ENCODE measurements around the gene KIF3C.
"Not testable (repeated sequence)": the region's sequence is repeated elsewhere in the genome, so short reads cannot be mapped to it uniquely, and the experiment has no call there.

Gene KIF3C

DNA sequence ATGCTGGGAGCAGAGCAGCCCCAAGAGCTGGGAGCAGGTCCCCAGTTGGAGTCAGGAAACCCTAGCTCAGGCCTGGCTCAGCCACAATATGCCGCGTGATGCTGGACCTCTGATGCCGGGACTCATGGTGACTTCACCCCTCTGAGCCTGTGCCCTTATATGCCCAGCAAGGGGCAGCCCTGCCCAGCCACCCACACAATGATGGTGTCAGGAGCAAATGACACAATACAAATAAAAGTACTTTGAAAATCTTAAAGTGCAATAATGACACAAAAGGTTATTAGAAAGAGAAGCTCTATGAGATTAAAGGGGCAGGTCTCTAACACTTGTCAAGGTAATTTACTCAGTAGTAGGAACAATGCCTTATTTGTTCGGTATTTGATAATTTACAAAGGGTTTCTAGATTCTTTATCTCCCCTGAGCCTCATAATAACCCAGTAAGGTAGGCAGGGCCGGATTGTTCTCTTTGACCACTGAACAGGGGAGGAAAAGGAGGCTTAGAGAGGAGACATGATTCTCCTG is 18.3 kb upstream of the KIF3C start:
- Histone ChIP-seq H3K27me3 (ENCODE audit: control insufficient read depth, insufficient read depth, low read length) (no peaks in the 10 kb centered on the region), H3K36me3 (ENCODE audit: control insufficient read depth, insufficient read depth, low read length) (no peaks in the 10 kb centered on the region), H3K4me3 (ENCODE audit: low read depth, low read length) (no peak overlapping the region), H3K79me2 (no peaks in the 10 kb centered on the region), H3K4me2 (ENCODE audit: low read length) (no peak overlapping the region), H3K9me3 (ENCODE audit: control insufficient read depth, low read length) (no peaks in the 10 kb centered on the region), H2AFZ (peak overlapping the region; percentile 38), H3K9ac (no peak overlapping the region), H3K4me1 (peaks cover 16% of the 10 kb centered on the region), H3K27ac (no peak overlapping the region)
- TF ChIP-seq, protein P1, sequence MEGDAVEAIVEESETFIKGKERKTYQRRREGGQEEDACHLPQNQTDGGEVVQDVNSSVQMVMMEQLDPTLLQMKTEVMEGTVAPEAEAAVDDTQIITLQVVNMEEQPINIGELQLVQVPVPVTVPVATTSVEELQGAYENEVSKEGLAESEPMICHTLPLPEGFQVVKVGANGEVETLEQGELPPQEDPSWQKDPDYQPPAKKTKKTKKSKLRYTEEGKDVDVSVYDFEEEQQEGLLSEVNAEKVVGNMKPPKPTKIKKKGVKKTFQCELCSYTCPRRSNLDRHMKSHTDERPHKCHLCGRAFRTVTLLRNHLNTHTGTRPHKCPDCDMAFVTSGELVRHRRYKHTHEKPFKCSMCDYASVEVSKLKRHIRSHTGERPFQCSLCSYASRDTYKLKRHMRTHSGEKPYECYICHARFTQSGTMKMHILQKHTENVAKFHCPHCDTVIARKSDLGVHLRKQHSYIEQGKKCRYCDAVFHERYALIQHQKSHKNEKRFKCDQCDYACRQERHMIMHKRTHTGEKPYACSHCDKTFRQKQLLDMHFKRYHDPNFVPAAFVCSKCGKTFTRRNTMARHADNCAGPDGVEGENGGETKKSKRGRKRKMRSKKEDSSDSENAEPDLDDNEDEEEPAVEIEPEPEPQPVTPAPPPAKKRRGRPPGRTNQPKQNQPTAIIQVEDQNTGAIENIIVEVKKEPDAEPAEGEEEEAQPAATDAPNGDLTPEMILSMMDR (IDR thresholded peaks at IDR 0.05) = peak; percentile 6

DNA sequence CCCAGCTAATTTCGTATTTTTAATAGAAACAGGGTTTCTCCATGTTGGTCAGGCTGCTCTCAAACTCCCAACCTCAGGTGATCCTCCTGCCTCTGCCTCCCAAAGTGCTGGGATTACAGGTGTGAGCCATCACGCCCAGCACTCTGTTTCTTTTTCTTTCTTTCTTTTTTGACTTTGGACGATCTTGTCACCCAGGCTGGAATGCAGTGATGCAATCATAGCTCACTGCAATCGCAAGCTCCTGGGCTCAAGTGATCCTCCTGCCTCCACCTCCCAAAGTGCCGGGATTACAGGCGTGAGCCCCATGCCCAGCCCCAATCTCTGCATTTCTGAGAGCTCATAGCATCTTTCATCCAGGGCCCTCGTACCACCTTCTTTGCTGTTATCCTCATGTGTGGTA is 17.1 kb upstream of the KIF3C start:
- not testable (repeated sequence) for H3K79me2 ChIP-seq; H3K36me3 ChIP-seq (ENCODE audit: control insufficient read depth, insufficient read depth, low read length); H3K9ac ChIP-seq; H3K27me3 ChIP-seq (ENCODE audit: control insufficient read depth, insufficient read depth, low read length); H3K9me3 ChIP-seq (ENCODE audit: control insufficient read depth, low read length); H3K4me3 ChIP-seq (ENCODE audit: low read depth, low read length); H3K27ac ChIP-seq; H3K4me2 ChIP-seq (ENCODE audit: low read length); H2AFZ ChIP-seq
- H3K4me1 ChIP-seq = peaks cover 16% of the 10 kb centered on the region

DNA sequence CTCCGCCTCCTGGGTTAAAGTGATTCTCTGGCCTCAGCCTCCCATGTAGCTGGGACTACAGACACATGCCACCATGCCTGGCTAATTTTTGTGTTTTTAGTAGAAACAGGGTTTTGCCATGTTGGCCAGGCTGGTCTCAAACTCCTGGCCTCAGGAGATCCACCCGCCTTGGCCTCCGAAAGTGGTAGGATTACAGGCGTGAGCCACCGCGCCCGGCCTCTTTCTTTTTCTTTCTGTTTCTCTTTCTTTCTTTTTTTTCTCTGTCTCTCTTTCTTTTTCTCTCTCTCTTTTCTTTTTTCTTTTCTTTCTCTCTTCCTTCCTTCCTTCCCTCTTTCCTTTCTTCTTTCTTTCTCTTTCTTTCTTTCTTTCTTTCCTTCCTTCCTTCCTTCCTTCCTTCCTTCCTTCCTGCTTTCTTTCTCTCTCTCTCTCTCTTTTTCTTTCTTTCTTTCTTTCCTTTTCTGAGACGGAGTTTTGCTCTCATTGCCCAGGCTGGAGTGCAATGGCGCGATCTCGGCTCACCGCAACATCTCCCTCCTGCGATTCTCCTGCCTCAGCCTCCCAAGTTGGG is 16.6 kb upstream of the KIF3C start:
- H3K4me2 ChIP-seq (ENCODE audit: low read length); H3K27me3 ChIP-seq (ENCODE audit: control insufficient read depth, insufficient read depth, low read length); H2AFZ ChIP-seq; H3K4me3 ChIP-seq (ENCODE audit: low read depth, low read length); H3K36me3 ChIP-seq (ENCODE audit: control insufficient read depth, insufficient read depth, low read length); H3K79me2 ChIP-seq; H3K27ac ChIP-seq; H3K9me3 ChIP-seq (ENCODE audit: control insufficient read depth, low read length); H3K9ac ChIP-seq: not testable (repeated sequence)
- peaks cover 16% of the 10 kb centered on the region for H3K4me1 ChIP-seq

DNA sequence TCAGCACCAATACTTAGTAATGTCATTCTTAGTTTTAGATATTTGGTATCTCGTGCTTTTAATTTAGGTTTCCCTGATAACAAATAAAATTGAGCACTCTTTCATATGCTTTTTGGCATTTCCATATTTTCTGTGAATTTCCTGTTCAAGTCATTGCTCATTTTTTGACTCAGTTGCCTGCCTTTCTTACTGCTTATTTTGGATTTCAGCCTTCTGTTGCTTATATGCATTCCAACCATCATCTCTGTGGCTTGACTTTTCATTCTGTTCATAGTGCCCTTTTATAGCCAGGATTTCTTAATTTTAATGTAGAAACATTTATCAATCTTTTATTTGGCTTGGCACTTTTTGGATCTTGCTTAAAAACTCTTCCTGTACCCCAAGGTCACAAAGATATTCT is 14.5 kb upstream of the KIF3C start:
- H3K36me3 ChIP-seq (ENCODE audit: control insufficient read depth, insufficient read depth, low read length) = no peaks in the 10 kb centered on the region
- no peak overlapping the region for H2AFZ ChIP-seq
- H3K9ac ChIP-seq = no peak overlapping the region
- TF ChIP-seq, protein P1 (IDR thresholded peaks at IDR 0.05) = no peak
- no peaks in the 10 kb centered on the region for H3K27me3 ChIP-seq (ENCODE audit: control insufficient read depth, insufficient read depth, low read length)
- no peak overlapping the region for H3K4me3 ChIP-seq (ENCODE audit: low read depth, low read length)
- peaks cover 10% of the 10 kb centered on the region for H3K4me1 ChIP-seq
- H3K79me2 ChIP-seq = no peaks in the 10 kb centered on the region
- no peak overlapping the region for H3K27ac ChIP-seq
- no peaks in the 10 kb centered on the region for H3K9me3 ChIP-seq (ENCODE audit: control insufficient read depth, low read length)
- H3K4me2 ChIP-seq (ENCODE audit: low read length) = no peak overlapping the region

DNA sequence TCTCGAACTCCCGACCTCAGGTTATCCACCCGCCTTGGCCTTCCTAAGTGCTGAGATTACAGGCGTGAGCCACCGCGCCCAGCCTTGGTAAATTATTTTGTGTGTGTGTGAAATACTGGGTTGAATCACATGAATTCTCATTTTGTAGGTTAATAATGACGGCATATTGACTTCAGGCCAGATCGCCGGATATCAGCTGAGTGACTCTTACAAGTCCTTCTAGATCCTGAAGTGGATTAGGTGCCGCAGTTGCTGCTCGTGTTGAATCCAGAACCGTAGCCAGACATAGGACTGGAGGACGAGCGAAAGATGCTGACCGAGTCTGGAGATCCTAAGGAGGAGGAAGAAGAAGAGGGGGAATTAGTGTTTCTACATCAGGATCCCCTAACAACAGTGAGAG is 12.2 kb upstream of the KIF3C start:
- Histone ChIP-seq H3K79me2 (no peaks in the 10 kb centered on the region), H3K9me3 (ENCODE audit: control insufficient read depth, low read length) (no peaks in the 10 kb centered on the region), H2AFZ (no peak overlapping the region), H3K27me3 (ENCODE audit: control insufficient read depth, insufficient read depth, low read length) (no peaks in the 10 kb centered on the region), H3K27ac (no peak overlapping the region), H3K4me3 (ENCODE audit: low read depth, low read length) (no peak overlapping the region), H3K4me2 (ENCODE audit: low read length) (no peak overlapping the region), H3K4me1 (peaks cover 3% of the 10 kb centered on the region), H3K36me3 (ENCODE audit: control insufficient read depth, insufficient read depth, low read length) (no peaks in the 10 kb centered on the region), H3K9ac (no peak overlapping the region)
- TF ChIP-seq, protein P1 (IDR thresholded peaks at IDR 0.05) = no peak

DNA sequence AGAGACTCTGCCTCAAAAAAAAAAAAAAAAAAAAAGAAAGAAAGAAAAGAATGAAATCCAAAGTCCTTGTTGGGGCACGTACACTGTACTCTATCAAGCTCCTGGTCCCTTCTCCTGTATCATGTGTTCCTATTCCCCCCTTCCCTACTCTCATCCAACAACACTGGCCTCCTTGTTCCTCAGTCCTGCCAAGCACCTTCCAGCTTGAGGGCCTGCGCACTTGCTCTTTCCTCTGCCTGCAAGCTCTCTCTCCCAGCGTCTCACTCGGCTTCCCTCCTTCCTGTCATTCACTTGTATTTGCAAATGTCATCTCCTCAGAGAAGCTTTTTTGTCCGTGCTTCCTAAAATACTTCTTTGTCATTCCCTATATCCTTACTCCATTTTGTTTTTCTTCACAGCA is 10.8 kb upstream of the KIF3C start:
- Histone ChIP-seq H3K4me3 (ENCODE audit: low read depth, low read length) (no peak overlapping the region), H3K4me2 (ENCODE audit: low read length) (no peak overlapping the region), H3K27me3 (ENCODE audit: control insufficient read depth, insufficient read depth, low read length) (no peaks in the 10 kb centered on the region), H3K79me2 (no peaks in the 10 kb centered on the region), H3K4me1 (peaks cover 3% of the 10 kb centered on the region), H3K9ac (no peak overlapping the region), H3K36me3 (ENCODE audit: control insufficient read depth, insufficient read depth, low read length) (no peaks in the 10 kb centered on the region), H2AFZ (no peak overlapping the region), H3K27ac (no peak overlapping the region), H3K9me3 (ENCODE audit: control insufficient read depth, low read length) (no peaks in the 10 kb centered on the region)
- TF ChIP-seq, protein P1 (IDR thresholded peaks at IDR 0.05) = no peak
